Measurements from ENCODE around the gene RALGAPA2. TPM values are rescaled to one million over a fixed set of nuclear protein-coding genes. Genes with fewer than 3 reads are reported as not detected.

RALGAPA2 gene
- total and polyA plus RNA-seq, 2 donors (not counting 3 experiments of a cell fraction or from before 2014, with no cell fraction given) = 10.0 to 46.8 TPM

- no peak overlapping the region for H3K4me3 ChIP-seq (replicated peaks in 1 of 3; ENCODE audit: insufficient read depth in 1 of 3, low read depth in 1 of 3, low read length in 3 of 3)
- TF ChIP-seq MAX (IDR thresholded peaks at IDR 0.05; ENCODE audit: insufficient read depth, insufficient read length) = no peak
- no peak for TF ChIP-seq POLR2AphosphoS5 (IDR thresholded peaks at IDR 0.05; ENCODE audit: insufficient read depth, low read depth, low read length)
- no peak for TF ChIP-seq GATA2 (IDR thresholded peaks at IDR 0.05; ENCODE audit: insufficient read depth, insufficient read length, low read depth, low read length)
- no peak for TF ChIP-seq MYC (IDR thresholded peaks at IDR 0.05; ENCODE audit: low read depth, low read length)
- no peak for TF ChIP-seq EZH2 (IDR thresholded peaks at IDR 0.05; ENCODE audit: borderline replicate concordance, low read depth, low read length, severe bottlenecking)
- no peak for TF ChIP-seq CTCF (IDR thresholded peaks at IDR 0.05; ENCODE audit: extremely low read depth in 1 of 2, insufficient read depth in 1 of 2, low read depth in 1 of 2, low read length in 2 of 2)
- TF ChIP-seq JUN (IDR thresholded peaks at IDR 0.05; ENCODE audit: borderline replicate concordance, insufficient read depth, insufficient read length, low read depth) = no peak
- TF ChIP-seq FOS (IDR thresholded peaks at IDR 0.05; ENCODE audit: borderline replicate concordance, insufficient read depth, low read length) = no peak
- TF ChIP-seq POLR2A (IDR thresholded peaks at IDR 0.05; ENCODE audit: low read depth, low read length) = no peak
- FAIRE-seq (no peak), DNase-seq (ENCODE audit: low read depth, low spot score) (no peak)
- no peaks in the 10 kb centered on the region for H3K27me3 ChIP-seq (ENCODE audit: control insufficient read depth in 2 of 2, insufficient read depth in 2 of 2, low read length in 2 of 2)
- H3K27ac ChIP-seq (ENCODE audit: insufficient read depth, low read depth, low read length) = no peak overlapping the region
- H4K20me1 ChIP-seq (replicated peaks; ENCODE audit: control insufficient read depth, extremely low read depth, insufficient read depth, low read length) = no peaks in the 10 kb centered on the region
- H3K79me2 ChIP-seq (ENCODE audit: control insufficient read depth, insufficient read depth, low read length) = no peaks in the 10 kb centered on the region
- ChIA-PET POLR2A (no interaction called here), CTCF (interaction anchor here (1.7 kb wide), 1 partner anchor 10 kb away, joined by 5 read pairs; no protein-coding TSS in a partner anchor)
- H3K9me3 ChIP-seq (replicated peaks; ENCODE audit: control insufficient read depth, insufficient read depth, low read length) = no peaks in the 10 kb centered on the region
- H3K9ac ChIP-seq (replicated peaks; ENCODE audit: extremely low read depth, insufficient read depth, low read length) = no peak overlapping the region
- intact Hi-C loops (cut with micrococcal nuclease) (no loop called here), dilution Hi-C loops (cut with MboI; ENCODE audit: extremely low pct_ligation_motif_present, low sequenced_read_pairs) (no loop called here)
- H3K9me1 ChIP-seq (replicated peaks; ENCODE audit: control insufficient read depth, extremely low read depth, insufficient read depth, low read length) = no peaks in the 10 kb centered on the region
- no TSS peak for BruUV-seq (replicated peaks)
- no peak overlapping the region for H3K4me2 ChIP-seq (ENCODE audit: insufficient read depth, low read length)
- H2AFZ ChIP-seq (ENCODE audit: low read depth, low read length) = no peak overlapping the region
- no peaks in the 10 kb centered on the region for H3K4me1 ChIP-seq (ENCODE audit: control insufficient read depth, extremely low read depth, insufficient read depth, low read length)
- peaks cover 0 to 3% of the 10 kb centered on the region in 2 experiments for H3K36me3 ChIP-seq (ENCODE audit: control insufficient read depth in 2 of 2, extremely low read depth in 1 of 2, insufficient read depth in 2 of 2, low read length in 2 of 2)
Measured at GRCh38 chr20:20536240-20536933, 176.1 kb downstream of the RALGAPA2 start.

Measured in endothelial cell of umbilical vein (primary cell).